Ovary (tissue), 9 donors: ENCODE results near the gene NR3C1. TPM values are rescaled to one million over a fixed set of nuclear protein-coding genes. Genes with fewer than 3 reads are reported as not detected.

Source experiments
- DNase-seq, 5 donors: peaks; one replicate each; pipeline ENCODE4 v3.0.0-alpha.2; 2019 to 2020
- H3K27ac ChIP-seq, 2 donors: fragments of 200-600 bp; one replicate each; pipeline versions ENCODE4 v1.5.1 to v1.8.0; 2019 to 2022
- H3K27me3 ChIP-seq: fragments of 200-600 bp; one replicate; pipeline ENCODE4 v1.8.0; 2022
- H3K36me3 ChIP-seq: fragments of 200-600 bp; sonication (generic); one replicate; pipeline ENCODE4 v1.5.1; 2019
- H3K4me1 ChIP-seq: one replicate; pipeline ENCODE4 v1.8.1; 2013; ENCODE audit warnings: mild to moderate bottlenecking, moderate library complexity; ENCODE audit not compliant: insufficient read depth
- H3K4me3 ChIP-seq: fragments of 200-600 bp; sonication (generic); one replicate; pipeline ENCODE4 v1.5.1; 2017
- H3K9me3 ChIP-seq, 2 donors: fragments of 200-600 bp in 1 of 2; sonication (generic) in 1 of 2; one replicate each; pipeline versions ENCODE4 v1.5.1 to v1.8.1; 2013 to 2019; ENCODE audit warnings: mild to moderate bottlenecking in 1 of 2, moderate library complexity in 1 of 2
- EP300 ChIP-seq: sonication (generic); formaldehyde crosslinking; IDR thresholded peaks from one replicate; pipeline ENCODE4 v1.6.1; 2017; ENCODE audit warnings: antibody characterized with exemption
- POLR2A ChIP-seq: fragments of 450-650 bp; IDR thresholded peaks from one replicate; pipeline ENCODE4 v1.6.1; 2017; ENCODE audit warnings: antibody characterized with exemption, mild to moderate bottlenecking, moderate library complexity
- WGBS, 3 donors: extraction: QIAGEN DNeasy Blood & Tissue Kit in 1 of 3; methylation state at CpG; one replicate each; pipeline versions ENCODE4 v1.1.5 to v1.1.7; 2013 to 2017; 5-methylcytosine and 5-hydroxymethylcytosine counted together
- intact Hi-C, 4 donors: fragments of 100-400 bp; cut with DNase I; formaldehyde crosslinking; loops; one replicate each; pipeline versions ENCODE4 v1.11.0 to v1.15.1; 2022 to 2023
- polyA plus RNA-seq, 2 donors: library from polyadenylated mRNA; stranded (reverse); fragments of 200-250 nt in 1 of 2; fragments of 350-450 nt in 1 of 2; fragmentation: Illumina TruSeq in 1 of 2; extraction: RNeasy Lipid Tissue Mini Kit (QIAGEN cat#74804) in 1 of 2; gene quantifications; one replicate each; pipeline ENCODE4 v1.2.3, GENCODE V29; 2013 to 2014
- total RNA-seq, 7 donors: library from RNA; depleted of rRNA in 2 of 7; stranded (reverse); fragments of >200 nt in 2 of 7; fragmentation: NEBNext Ultra II Directional in 3 of 7; extraction: Animal tissue kit (Norgen Biotek cat#: 25700) in 3 of 7; gene quantifications; one replicate each; pipeline versions ENCODE4 v1.1.0 to v1.2.4, GENCODE V29; 2016 to 2023
- TF ChIP-seq, protein P1 (sequence below), 3 donors: fragments of 450-650 bp in 2 of 3; fragments of 200-600 bp in 1 of 3; IDR thresholded peaks; one replicate each; pipeline versions ENCODE4 v1.5.1 to v1.8.0; 2016 to 2022; ENCODE audit warnings: antibody characterized with exemption in 3 of 3, mild to moderate bottlenecking in 1 of 3
- donor health status: DM: no; HTN: no; CAD: no; lungs with moderate emphysema.
- donor health status: DM: no; HTN: no; CAD: no.
- donor health status: Bipolar disorder and iron deficiency.
- donor health status: DM: yes; HTN: yes; CAD: no.
- donor health status: DM: no; HTN: no; CAD: no.
- donor health status: DM: yes; HTN: yes; CAD: no.

NR3C1 gene
- total and polyA plus RNA-seq, 9 donors = 15.5 to 54.3 (median 38.4) TPM

DNA sequence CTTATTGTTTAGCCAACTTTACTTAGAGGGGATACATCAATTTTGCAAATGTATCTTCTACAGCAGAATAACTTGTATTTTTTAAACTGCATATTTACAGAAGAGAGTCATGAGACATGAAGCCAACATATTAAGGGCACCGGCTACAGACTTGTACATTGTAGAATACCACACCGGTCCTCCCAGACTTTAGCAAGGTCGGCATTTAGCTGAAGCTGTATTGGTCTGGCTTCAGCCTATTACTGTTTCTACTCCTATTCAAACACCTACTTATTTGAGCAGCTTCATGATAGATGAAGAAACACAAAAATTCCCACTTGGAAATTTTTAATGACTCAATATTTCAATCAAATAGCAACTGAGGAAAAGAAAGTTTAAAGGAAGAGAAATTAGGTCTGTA, 33.0 kb downstream of the NR3C1 start:
- TF ChIP-seq EP300 (no peak), POLR2A (no peak)
- TF ChIP-seq, protein P1, sequence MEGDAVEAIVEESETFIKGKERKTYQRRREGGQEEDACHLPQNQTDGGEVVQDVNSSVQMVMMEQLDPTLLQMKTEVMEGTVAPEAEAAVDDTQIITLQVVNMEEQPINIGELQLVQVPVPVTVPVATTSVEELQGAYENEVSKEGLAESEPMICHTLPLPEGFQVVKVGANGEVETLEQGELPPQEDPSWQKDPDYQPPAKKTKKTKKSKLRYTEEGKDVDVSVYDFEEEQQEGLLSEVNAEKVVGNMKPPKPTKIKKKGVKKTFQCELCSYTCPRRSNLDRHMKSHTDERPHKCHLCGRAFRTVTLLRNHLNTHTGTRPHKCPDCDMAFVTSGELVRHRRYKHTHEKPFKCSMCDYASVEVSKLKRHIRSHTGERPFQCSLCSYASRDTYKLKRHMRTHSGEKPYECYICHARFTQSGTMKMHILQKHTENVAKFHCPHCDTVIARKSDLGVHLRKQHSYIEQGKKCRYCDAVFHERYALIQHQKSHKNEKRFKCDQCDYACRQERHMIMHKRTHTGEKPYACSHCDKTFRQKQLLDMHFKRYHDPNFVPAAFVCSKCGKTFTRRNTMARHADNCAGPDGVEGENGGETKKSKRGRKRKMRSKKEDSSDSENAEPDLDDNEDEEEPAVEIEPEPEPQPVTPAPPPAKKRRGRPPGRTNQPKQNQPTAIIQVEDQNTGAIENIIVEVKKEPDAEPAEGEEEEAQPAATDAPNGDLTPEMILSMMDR (IDR thresholded peaks at IDR 0.05) = no peak
- no peaks in the 10 kb centered on the region for H3K36me3 ChIP-seq
- intact Hi-C loops = no loop called here
- DNase-seq = no peak
- no peak overlapping the region for H3K27ac ChIP-seq
- 90 to 95% (median 94%) methylated on average over 3 of the region's 3 CpGs for WGBS, 3 donors
- no peaks in the 10 kb centered on the region for H3K9me3 ChIP-seq
- H3K27me3 ChIP-seq = no peaks in the 10 kb centered on the region
- H3K4me1 ChIP-seq = peaks cover 1% of the 10 kb centered on the region
- H3K4me3 ChIP-seq = no peak overlapping the region

DNA sequence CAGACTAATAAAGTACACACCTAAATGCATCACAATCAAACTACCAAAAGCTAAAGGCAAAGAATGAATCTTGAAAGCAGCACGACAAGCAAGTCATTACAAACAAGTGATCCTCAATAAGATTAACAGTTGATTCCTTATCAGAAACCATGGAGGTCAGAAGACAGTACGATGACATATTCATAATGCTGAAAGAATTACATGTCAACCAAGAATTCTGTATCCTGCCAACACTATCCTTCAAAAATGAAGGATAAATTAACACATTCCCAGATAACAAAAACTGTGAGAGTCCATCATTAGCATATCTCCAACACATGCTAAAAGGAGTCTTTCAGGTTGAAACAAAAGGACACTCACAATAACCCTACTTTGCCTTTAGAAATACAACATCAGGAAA, 39.4 kb downstream of the NR3C1 start:
- no peak for TF ChIP-seq POLR2A
- TF ChIP-seq EP300 = no peak
- TF ChIP-seq, protein P1 (IDR thresholded peaks at IDR 0.05) = no peak
- Histone ChIP-seq H3K27ac (no peak overlapping the region), H3K36me3 (no peaks in the 10 kb centered on the region), H3K9me3 (no peaks in the 10 kb centered on the region), H3K4me3 (no peak overlapping the region), H3K4me1 (no peaks in the 10 kb centered on the region), H3K27me3 (no peaks in the 10 kb centered on the region)
- intact Hi-C loops = no loop called here
- no peak for DNase-seq
- 90 to 99% (median 96%) methylated on average over 2 of the region's 2 CpGs for WGBS, 3 donors

DNA sequence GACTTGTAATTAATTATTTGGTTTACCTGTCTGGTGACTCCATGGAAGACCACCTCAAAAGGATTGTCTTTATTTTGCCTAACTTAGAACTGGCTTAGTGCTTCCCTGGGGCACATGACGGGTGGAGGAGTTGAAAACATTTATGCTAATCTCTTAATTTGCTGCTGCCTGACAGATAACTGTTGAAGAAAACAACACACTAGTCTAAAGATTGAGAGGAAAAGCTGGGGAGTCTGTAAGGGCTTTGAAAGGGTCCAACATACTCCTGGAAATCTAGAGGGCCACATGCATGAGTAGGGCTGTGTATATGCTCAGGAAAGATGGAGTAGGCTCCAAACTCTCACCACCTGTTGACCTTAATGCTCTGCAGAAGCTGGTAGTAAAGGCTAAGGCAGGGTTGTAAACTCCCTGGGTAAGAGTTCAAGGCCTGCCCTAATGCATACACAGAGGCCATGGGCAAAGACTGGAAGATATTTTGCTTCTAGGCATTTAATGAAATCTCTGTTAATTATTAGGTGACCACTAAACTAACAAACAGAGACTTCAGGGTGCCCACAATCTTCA, 40.7 kb downstream of the NR3C1 start:
- 88 to 92% (median 88%) methylated on average over 1 of the region's 1 CpG for WGBS, 3 donors
- intact Hi-C loops = no loop called here

DNA sequence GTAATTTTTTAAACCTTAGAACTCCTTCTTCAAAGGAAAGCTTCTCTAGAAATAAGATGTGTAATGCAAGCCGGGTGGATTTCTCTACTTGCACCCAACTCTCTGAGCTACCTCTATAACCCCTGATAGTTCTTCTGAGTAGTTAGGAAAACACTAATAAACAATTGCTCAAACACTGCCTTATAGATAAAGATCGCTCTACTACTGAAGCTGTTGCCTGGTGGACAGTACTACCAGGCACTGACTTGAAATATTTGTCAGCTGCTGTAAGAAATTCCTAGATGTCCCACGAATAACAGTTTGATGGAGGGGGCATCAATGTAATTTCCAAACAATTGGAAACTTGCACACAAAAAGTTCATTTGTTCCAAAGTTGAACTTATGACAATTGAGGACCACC, 42.0 kb downstream of the NR3C1 start:
- intact Hi-C loops = no loop called here
- no peak for DNase-seq
- Histone ChIP-seq H3K4me3 (no peak overlapping the region), H3K4me1 (no peaks in the 10 kb centered on the region), H3K36me3 (no peaks in the 10 kb centered on the region), H3K27me3 (no peaks in the 10 kb centered on the region), H3K9me3 (no peaks in the 10 kb centered on the region), H3K27ac (no peak overlapping the region)
- WGBS, 3 donors = 67 to 72% (median 72%) methylated on average over 3 of the region's 3 CpGs
- TF ChIP-seq POLR2A = no peak
- TF ChIP-seq, protein P1 (IDR thresholded peaks at IDR 0.05) = no peak
- no peak for TF ChIP-seq EP300

More for the DNA sequence above, 40.7 kb downstream of the NR3C1 start:
- no peaks in the 10 kb centered on the region for H3K4me1 ChIP-seq
- H3K27ac ChIP-seq = no peak overlapping the region
- H3K4me3 ChIP-seq = no peak overlapping the region
- TF ChIP-seq EP300 (no peak), POLR2A (no peak)
- TF ChIP-seq, protein P1 (IDR thresholded peaks at IDR 0.05) = no peak
- no peaks in the 10 kb centered on the region for H3K27me3 ChIP-seq
- no peaks in the 10 kb centered on the region for H3K9me3 ChIP-seq
- H3K36me3 ChIP-seq = no peaks in the 10 kb centered on the region
- DNase-seq = no peak
